Measurements from ENCODE around the gene FOXO6. TPM values are rescaled to one million over a fixed set of nuclear protein-coding genes. Genes with fewer than 3 reads are reported as not detected.

FOXO6 gene
- total and polyA plus RNA-seq, 2 donors (not counting 1 experiment from before 2014, with no cell fraction given), result under 0.01 TPM; not detected in 1

- no peaks in the 10 kb centered on the region for H3K36me3 ChIP-seq (ENCODE audit: control insufficient read depth, insufficient read depth, low read length)
- H3K9ac ChIP-seq (ENCODE audit: insufficient read depth, low read length), result no peak overlapping the region
- H3K4me1 ChIP-seq (ENCODE audit: control insufficient read depth, extremely low read depth, insufficient read depth, low read length), result no peaks in the 10 kb centered on the region
- no peaks in the 10 kb centered on the region for H3K27me3 ChIP-seq (ENCODE audit: control insufficient read depth, insufficient read depth, low read length)
- no peaks in the 10 kb centered on the region for H4K20me1 ChIP-seq (ENCODE audit: control insufficient read depth, extremely low read depth, insufficient read depth, low read length)
- TF ChIP-seq EZH2 (IDR thresholded peaks at IDR 0.05; ENCODE audit: low read length, missing control alignments) (no peak), CTCF (conservative IDR thresholded peaks at IDR 0.05 in 1 of 2, IDR thresholded peaks at IDR 0.05 in 1 of 2; ENCODE audit: low read depth in 1 of 2, low read length in 2 of 2) (peak in 1 of 2 donors; percentile 10)
- peak overlapping the region; percentile 57 for H2AFZ ChIP-seq (ENCODE audit: low read length)
- H3K4me2 ChIP-seq (ENCODE audit: extremely low read depth, insufficient read depth, low read length), result no peak overlapping the region
- H3K27ac ChIP-seq (ENCODE audit: insufficient read depth, low read length), result no peak overlapping the region
- no peak overlapping the region for H3K4me3 ChIP-seq (replicated peaks in 1 of 4; ENCODE audit: control extremely low read depth in 1 of 4, insufficient read depth in 1 of 4, low read depth in 3 of 4, low read length in 4 of 4)
- H3K79me2 ChIP-seq (ENCODE audit: control insufficient read depth, insufficient read depth, low read length), result no peaks in the 10 kb centered on the region
- no peaks in the 10 kb centered on the region for H3K9me3 ChIP-seq (ENCODE audit: control insufficient read depth, insufficient read depth, low read depth, low read length)
- peak; percentile 88 to 89 for DNase-seq (ENCODE audit: low read depth in 2 of 2)
These were observed 57.8 kb downstream of the FOXO6 start for GRCh38 chr1:41418857-41419583.

- Histone ChIP-seq H3K27me3 (ENCODE audit: control insufficient read depth, insufficient read depth, low read length) (no peaks in the 10 kb centered on the region), H3K36me3 (ENCODE audit: control insufficient read depth, insufficient read depth, low read length) (no peaks in the 10 kb centered on the region), H3K9ac (ENCODE audit: insufficient read depth, low read length) (no peak overlapping the region), H3K4me2 (ENCODE audit: extremely low read depth, insufficient read depth, low read length) (no peak overlapping the region), H3K9me3 (ENCODE audit: control insufficient read depth, insufficient read depth, low read depth, low read length) (no peaks in the 10 kb centered on the region), H3K27ac (ENCODE audit: insufficient read depth, low read length) (no peak overlapping the region), H3K79me2 (ENCODE audit: control insufficient read depth, insufficient read depth, low read length) (no peaks in the 10 kb centered on the region), H3K4me3 (replicated peaks in 1 of 4; ENCODE audit: control extremely low read depth in 1 of 4, insufficient read depth in 1 of 4, low read depth in 3 of 4, low read length in 4 of 4) (no peak overlapping the region), H2AFZ (ENCODE audit: low read length) (no peak overlapping the region), H4K20me1 (ENCODE audit: control insufficient read depth, extremely low read depth, insufficient read depth, low read length) (no peaks in the 10 kb centered on the region), H3K4me1 (ENCODE audit: control insufficient read depth, extremely low read depth, insufficient read depth, low read length) (no peaks in the 10 kb centered on the region)
- DNase-seq (ENCODE audit: low read depth in 2 of 2), result no peak
- TF ChIP-seq CTCF (conservative IDR thresholded peaks at IDR 0.05 in 1 of 2, IDR thresholded peaks at IDR 0.05 in 1 of 2; ENCODE audit: low read depth in 1 of 2, low read length in 2 of 2), result no peak
- TF ChIP-seq EZH2 (IDR thresholded peaks at IDR 0.05; ENCODE audit: low read length, missing control alignments), result no peak
These were observed 58.5 kb downstream of the FOXO6 start for GRCh38 chr1:41419584-41420295.

GRCh38 chr1:41420351-41420750 lies 59.1 kb downstream of the FOXO6 start:
- H3K27ac ChIP-seq (ENCODE audit: insufficient read depth, low read length), result no peak overlapping the region
- H3K9me3 ChIP-seq (ENCODE audit: control insufficient read depth, insufficient read depth, low read depth, low read length), result no peaks in the 10 kb centered on the region
- H4K20me1 ChIP-seq (ENCODE audit: control insufficient read depth, extremely low read depth, insufficient read depth, low read length), result no peaks in the 10 kb centered on the region
- H2AFZ ChIP-seq (ENCODE audit: low read length), result no peak overlapping the region
- TF ChIP-seq CTCF (conservative IDR thresholded peaks at IDR 0.05 in 1 of 2, IDR thresholded peaks at IDR 0.05 in 1 of 2; ENCODE audit: low read depth in 1 of 2, low read length in 2 of 2), result no peak
- no peak for TF ChIP-seq EZH2 (IDR thresholded peaks at IDR 0.05; ENCODE audit: low read length, missing control alignments)
- no peaks in the 10 kb centered on the region for H3K36me3 ChIP-seq (ENCODE audit: control insufficient read depth, insufficient read depth, low read length)
- no peaks in the 10 kb centered on the region for H3K79me2 ChIP-seq (ENCODE audit: control insufficient read depth, insufficient read depth, low read length)
- no peak overlapping the region for H3K4me3 ChIP-seq (replicated peaks in 1 of 4; ENCODE audit: control extremely low read depth in 1 of 4, insufficient read depth in 1 of 4, low read depth in 3 of 4, low read length in 4 of 4)
- H3K4me2 ChIP-seq (ENCODE audit: extremely low read depth, insufficient read depth, low read length), result no peak overlapping the region
- no peaks in the 10 kb centered on the region for H3K4me1 ChIP-seq (ENCODE audit: control insufficient read depth, extremely low read depth, insufficient read depth, low read length)
- no peak overlapping the region for H3K9ac ChIP-seq (ENCODE audit: insufficient read depth, low read length)
- no peak for DNase-seq (ENCODE audit: low read depth in 2 of 2)
- H3K27me3 ChIP-seq (ENCODE audit: control insufficient read depth, insufficient read depth, low read length), result no peaks in the 10 kb centered on the region

All from fibroblast of lung (primary cell).